TTC549 (cell line): ENCODE measurements around the gene FRMPD1.

Experiments used
- FAIRE-seq: peaks from 2 replicates; lab custom pipeline; 2012; peaks lifted over from hg19 to GRCh38; lab: Jason Lieb, UNC

The FRMPD1 gene

DNA sequence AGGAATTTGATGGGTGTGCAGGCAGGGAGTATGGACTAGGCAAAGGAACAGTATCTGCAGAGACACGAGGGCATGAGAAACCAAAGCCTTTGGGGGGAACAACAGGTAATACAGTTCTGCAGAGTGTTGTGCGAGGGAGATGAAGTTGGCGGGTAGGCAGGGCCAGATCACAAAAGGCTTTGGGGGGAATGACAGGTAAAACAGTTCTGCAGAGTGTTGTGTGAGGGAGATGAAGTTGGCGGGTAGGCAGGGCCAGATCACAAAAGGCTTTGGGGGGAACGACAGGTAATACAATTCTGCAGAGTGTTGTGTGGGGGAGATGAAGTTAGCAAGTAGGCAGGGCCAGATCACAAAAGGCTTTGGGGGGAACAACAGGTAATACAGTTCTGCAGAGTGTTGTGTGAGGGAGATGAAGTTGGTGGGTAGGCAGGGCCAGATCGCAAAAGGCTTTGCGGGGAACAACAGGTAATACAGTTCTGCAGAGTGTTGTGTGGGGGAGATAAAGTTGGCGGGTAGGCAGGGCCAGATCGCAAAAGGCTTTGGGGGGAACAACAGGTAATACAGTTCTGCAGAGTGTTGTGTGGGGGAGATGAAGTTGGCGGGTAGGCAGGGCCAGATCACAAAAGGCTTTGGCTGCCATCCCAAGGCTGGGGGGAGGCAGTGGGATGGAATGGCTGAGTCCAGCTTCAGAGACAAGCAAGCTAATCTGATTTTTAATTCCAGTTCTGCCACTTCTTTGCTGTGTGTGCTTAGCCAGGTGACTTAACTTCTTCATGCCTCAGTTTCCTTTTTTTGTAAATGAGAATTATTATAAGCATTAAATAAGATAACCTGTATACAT lies 33.0 kb downstream of the FRMPD1 start:
- no peak for FAIRE-seq

DNA sequence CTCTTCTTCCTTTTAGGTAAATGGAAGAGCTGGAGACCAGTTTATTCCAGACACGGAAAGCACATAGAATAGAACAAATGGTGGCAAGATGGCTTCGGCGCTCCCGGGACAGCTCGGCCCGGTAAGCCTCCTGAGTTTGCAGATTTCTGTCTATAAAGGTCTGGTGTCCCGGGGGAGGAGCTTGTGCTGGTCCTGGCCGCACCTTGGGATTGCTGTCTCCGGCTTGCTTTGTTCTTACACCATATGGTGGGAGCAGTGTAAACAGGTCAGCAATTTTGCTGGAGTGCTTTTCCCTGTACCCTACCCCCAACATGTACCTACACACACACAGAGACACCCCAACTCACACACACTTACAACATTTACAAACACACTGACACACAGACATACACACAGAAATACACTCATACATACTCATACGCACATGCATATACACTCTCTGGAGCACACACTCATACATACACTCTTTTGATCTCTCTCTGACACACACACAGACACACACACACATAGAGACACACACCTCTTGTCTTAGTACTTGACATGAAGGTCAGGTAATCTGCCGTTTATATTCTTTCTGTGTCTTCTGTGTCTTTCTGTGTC lies 42.0 kb downstream of the FRMPD1 start:
- FAIRE-seq, result no peak

DNA sequence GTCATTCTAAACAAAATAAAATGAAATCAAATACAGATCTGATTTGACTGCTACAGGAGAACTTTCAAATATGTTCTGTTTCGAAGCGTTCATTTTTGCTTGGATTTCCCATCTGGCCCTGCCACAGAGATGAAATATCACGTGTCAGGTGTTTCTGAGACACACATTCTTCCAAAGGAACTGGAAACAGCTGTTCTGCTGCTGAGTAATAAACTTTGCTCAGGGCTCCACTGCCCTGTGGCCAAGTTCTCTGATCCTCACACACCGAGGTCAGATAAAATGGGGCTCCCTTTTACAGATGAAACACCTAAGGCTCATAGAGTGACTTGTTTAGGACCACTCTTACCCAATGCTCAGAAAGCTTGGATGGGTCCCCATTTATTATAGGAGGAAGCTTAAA lies 42.5 kb downstream of the FRMPD1 start:
- no peak for FAIRE-seq

DNA sequence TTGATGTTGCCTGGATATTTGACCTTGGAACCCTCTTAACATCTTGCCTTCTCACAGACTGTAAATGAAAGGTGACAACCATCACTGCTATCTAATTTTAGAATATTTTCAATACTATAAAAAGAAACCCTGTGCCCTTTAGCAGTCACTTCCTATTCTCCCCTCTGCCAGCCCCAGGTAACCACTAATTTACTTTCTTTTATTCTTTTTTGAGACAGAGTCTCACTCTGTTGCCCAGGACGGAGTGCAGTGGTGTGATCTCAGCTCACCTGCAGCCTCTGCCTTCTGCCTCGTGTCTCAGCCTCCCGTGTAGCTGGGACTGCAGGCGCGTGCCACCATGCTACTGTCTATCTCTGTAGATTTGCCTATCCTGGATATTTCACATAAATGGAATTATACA lies 43.6 kb downstream of the FRMPD1 start:
- no peak for FAIRE-seq

DNA sequence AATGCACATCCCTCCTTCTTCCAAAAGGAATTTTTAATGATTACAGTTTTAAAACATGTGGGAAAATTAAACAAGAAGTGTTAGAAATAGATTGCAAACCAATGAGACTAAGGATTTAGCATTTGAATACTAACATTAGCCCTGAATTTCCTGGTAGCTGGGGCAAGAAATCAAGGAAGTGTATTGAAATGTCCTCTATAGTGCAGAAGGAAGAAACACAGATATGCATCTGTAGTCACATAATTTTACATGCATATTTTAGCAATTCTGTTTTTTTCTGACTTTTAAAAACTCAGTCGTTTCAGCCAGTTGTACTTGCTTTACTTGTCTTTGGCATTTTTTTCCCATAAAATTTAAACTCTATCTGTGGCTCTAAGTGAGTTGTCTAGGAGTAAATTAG lies 45.8 kb downstream of the FRMPD1 start:
- no peak for FAIRE-seq

DNA sequence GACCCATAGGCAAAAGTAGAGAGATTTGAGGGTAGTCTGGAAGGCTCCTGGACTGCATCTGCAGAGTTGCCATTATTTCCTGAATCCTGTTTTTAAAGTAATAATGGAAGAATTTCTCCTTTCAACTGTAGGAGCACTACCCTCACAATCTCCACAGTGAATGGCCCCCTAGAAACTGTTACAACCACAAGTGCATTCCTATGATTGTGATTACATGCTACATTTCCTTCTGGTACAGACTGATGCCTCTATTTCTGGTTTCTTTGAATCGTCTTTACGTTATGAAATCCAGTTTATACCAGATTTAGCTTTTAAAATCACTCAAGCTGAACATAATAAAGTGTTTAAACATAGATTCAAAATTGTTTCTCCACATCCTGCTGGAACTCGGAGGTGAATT lies 49.4 kb downstream of the FRMPD1 start:
- no peak for FAIRE-seq

DNA sequence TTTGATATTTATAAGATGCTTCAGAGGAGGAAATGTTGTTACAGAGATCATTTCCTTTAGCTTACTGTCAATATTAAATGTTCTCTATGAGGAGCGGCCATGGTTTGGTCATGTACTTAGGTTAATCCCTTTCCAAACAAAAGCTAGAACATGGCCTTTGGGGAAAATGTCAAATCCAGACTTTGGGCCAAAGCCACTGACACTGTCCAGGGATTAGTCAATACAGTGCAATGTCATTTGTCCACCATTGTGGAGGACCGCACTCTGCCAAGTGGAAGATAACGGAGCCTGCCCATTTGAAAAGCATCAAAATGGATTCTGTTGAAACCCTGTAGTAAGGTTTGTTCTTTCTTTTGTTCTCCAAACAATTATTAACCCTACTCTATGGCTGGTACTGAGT lies 50.1 kb downstream of the FRMPD1 start:
- no peak for FAIRE-seq

DNA sequence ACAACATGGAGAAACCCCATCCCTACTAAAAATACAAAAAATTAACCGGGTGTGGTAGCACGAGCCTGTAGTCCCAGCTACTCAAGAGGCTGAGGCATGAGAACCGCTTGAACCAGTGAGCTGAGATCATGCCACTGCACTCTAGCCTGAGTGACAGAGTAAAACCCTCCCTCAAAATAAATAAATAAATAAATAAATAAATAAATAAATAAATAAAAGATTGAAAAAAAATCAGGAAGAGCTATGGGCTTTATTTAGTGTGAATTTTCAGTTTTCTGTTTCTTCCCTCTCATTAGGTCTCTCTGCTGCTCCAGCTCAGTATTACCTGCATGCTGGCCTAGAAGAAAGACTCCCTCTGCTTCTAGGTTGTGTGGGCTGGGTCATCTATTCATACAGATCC lies 55.0 kb downstream of the FRMPD1 start:
- FAIRE-seq, result no peak

DNA sequence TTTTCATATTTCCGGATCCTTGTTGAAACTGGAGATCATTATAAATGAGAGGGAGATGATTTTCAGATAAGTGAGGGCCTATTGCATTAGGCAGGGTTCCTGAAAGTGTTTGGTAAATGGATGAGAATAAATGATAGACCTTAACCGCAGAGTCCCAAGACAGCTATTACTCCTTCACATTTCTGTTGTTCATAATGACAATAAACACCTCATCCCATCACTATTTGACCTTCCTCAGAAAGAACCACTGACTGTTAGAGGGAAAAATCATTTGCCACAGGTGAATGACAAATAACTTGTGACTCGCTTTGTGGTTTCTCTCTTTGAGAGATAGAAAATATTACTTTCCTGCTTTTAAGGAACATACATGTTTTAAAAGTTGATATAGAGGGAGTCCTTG lies 55.5 kb downstream of the FRMPD1 start:
- no peak for FAIRE-seq

DNA sequence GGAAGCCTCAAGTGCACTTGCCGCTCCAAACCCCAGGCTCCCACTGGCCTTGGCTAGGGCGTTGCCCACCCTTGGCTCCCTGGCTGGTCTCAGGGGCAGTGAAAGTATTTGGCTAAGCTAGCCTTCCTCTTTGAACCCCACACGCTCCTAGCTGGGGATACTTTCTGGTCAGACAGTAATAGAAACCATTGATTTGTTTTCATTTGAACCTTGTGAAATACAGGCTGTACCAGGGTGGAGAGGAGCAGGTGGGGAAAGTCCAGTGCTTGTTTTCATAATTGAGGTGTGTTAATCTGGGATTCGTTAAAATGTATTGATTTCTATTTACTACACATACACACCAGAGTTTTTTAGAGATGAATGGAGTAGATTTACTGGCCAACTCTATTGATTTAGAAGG lies 57.0 kb downstream of the FRMPD1 start:
- FAIRE-seq, result no peak

DNA sequence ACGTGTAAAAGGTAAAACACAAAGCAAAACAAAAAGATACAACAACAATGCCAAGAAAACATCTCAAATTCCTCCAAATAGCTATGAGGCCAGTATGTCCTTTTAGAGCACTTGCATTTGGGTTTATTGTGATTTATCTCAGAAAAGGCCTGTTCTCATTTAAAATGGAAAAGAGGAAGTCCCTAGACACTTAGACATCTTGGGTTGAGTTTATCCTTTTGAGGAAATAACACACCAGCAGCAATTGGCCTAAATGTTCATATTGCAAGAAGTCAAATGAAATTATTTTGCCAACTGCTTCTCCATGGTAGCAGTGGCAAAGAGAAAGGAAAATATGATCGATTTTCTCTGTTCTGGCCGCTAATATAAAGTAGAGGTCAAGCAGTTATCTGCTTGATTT lies 59.3 kb downstream of the FRMPD1 start:
- FAIRE-seq, result no peak

DNA sequence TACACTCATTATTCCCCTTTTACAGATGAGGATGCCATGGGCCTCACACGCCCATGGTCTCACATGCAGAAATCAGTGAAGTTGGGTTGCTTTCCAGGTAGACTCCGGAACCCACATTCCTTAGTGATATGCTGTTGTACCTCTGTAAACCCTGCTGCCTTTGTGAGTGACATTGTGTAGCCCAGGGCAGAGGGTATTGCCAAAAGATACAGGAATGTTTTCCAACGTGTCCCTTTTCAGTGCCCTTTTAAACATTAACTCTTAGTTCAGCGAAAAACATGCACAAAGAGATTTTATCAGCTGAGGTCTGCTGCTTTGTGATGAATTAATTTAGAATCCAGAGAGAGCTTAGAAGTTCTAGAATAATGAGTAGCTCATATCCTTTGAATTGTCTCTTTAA lies 64.5 kb downstream of the FRMPD1 start:
- no peak for FAIRE-seq

DNA sequence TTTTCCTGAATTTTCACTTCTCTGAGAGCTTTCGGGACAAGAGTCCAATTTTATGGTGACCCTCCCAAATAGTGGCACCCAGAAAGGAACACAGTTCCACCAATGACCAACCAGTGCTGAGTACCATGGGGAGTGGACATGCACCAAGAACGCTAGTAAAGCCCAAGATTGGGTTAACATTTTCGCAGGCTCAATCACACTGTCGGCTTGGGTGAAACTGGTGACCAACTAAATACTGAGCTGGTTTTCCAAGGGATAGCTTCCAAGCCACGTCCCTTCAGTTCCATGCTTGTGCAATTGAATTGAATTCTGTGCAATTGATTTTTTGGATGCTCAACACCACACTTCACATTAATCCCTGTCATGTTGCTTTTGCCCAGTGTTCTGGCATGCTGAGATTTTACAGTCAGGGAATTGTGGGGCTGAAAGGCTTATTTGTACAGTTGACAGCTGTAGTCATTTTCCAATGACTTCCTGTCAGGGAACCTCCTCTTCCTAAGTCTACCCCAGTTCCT lies 65.3 kb downstream of the FRMPD1 start:
- FAIRE-seq, result no peak

DNA sequence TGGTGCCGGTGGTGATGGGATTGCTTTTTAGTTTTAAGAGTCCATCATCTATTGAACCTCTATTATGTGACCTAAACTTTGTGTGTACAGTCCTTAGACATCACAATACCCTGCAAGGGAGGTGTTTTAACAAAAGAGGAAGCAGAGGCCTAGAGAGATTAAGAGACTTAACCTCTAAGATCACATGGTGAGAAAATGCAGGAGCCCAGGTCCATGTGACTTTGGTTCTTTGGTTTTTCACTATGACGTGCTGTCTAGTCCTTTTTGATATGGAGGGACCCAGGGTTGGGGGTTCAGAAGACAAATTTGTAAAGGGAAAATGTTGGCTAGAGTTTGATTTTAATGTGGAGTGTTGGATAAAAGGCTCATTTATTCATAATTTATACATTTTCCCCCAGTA lies 68.8 kb downstream of the FRMPD1 start:
- FAIRE-seq, result no peak

DNA sequence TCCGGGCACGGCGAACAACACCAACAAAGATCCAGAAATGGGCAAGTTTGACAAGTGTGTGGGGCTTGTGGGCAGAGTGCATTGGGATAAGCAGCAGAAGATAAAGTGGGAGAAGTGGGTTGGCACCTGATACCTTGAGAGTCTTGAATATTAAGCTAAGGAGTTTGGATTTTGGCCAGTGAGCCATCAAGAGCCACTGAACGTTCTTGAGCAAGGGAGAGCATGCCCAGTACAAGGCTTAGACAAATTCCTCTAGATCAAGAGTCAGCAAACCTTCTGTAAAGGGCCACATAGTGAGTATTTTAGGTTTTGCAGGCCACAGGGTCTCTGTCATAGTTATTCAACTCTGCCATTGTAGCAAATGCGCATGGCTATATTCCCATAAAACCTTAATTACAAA lies 76.3 kb downstream of the FRMPD1 start:
- FAIRE-seq, result no peak

DNA sequence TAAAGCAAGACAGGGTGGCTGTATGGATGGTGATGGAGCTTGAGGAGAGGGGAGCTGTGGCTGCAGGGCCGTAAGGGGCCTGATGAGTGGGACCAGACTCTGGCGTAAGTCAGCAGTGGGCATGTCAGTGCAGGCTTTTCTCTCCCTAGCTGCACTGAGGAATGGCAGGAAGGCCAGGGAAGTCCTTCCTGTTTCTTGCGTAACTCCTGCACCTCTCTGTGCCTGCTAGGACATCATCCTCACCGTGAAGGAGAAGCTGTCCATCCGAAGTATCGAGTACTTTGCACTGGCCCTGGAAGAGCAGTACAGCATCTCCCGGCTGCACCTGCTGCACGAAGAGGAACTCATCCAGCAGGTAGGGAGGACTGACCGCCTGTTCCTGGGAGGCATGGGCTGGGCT lies 78.7 kb downstream of the FRMPD1 start:
- no peak for FAIRE-seq

DNA sequence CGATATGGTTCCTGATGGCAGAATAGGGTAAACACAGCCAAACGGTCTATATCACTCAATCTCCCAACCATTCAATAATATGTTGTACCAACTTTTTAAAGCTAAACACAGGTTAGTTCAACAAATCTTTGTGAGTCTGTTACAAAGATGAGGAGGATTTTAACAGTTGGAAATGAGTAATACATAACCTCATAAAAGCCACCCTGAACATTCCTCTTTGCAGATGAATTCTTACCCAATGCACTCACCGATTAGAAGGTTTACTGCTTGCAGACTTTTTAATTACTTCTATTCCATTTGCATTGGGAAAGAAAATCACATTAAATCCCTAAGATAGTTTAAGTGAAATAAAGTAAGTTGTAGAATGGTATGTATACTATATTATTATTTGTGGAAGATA lies 79.5 kb downstream of the FRMPD1 start:
- no peak for FAIRE-seq

DNA sequence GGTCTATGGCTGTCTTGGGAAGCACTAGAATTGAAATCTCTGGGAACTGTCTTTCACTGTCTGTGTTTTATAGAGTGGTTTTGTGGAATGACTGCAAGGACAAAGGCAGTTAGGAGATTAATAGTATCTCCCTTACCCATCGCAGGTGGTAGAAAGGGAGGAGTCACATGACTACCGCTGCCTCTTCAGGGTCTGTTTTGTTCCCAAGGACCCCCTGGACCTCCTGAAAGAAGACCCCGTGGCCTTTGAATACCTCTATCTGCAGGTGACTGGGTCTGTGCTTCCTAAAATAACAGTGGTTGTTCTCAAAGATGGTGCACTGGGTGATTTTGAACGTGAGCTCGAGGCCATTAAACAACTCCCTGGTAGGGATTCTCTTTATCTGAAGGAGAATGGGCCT lies 80.1 kb downstream of the FRMPD1 start:
- no peak for FAIRE-seq

DNA sequence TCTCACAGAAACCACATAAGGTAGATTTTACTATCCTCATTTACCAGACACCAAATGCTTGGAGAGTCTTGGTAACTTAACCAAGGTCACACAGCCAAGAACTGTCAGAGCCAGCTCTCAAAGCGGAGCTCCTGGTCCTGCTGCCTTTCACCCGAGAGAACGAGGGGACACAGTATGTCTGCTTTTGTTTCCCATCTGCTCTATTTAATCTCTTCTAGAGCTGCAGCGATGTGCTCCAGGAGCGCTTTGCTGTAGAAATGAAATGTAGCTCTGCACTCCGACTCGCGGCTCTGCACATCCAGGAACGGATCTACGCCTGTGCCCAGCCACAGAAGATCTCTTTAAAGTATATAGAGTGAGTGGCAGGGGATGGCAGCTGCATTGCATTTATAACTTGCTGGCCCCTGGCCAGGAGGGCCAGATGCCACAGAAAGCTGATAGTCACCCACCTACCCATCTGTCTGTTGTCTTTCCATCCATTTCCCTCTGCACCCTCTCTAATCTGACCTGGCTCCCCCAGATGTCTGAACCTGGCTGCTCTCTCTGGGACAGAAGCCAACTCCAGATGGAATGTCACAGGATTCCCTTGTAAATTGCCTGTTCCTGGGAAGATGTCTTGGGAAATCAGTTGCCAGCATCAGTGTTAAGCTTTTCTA lies 81.5 kb downstream of the FRMPD1 start:
- FAIRE-seq, result no peak

DNA sequence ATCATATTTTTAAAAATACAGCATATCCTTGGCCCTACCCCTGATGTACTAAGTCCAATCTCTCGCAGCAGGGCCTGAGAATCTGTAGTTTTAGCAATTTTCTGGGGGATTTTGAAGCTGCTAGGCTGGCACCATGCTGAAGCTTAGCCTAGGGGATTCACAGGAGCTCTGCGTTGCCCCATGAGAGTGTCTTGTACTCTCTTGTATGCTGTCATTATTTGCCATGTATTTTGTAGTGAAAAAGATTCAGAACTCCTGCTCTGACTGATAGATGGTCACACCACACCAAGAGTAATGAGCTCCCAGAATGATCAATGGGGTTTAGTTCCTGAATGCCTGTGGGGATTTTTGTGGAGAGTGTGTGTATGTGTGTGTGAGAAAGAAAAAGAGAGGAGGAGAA lies 82.2 kb downstream of the FRMPD1 start:
- no peak for FAIRE-seq

DNA sequence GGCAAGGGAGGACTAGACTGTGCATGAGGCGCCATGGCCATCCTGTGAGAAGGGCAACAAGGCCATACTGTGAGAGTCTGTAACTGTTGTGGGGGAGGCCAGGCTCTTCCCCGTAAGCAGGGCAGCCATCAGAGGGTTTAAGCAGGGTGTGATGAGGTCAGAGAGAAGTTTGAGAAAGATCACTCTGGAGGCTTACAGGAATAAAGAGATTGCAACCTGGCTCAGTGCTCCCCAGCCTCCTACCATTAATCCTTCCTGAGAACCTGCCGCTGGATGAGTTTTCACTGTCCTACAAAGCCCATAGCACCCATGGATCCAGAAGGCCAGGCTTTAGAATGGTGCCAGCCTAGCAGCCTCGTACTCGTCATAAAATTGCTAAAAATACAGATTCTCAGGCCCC lies 88.5 kb downstream of the FRMPD1 start:
- no peak for FAIRE-seq

DNA sequence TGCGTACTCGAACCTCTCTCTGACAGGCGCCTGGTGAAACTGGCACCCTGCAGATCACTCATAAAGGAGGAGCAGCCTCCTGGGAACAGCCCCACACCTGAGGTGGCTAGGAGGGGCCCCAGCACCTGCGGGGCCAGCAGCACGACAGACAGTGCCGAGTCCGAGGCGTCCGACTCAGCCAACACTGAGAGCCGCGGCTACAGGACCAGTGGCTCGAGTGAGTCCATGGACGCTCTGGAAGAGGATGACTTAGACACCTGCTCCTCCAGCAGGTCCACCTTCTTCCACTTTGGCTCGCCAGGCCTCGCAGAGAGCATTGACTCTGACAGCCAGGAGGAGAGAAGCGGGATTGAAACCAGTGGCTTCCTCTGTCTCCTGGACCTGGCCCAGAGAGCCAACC lies 89.4 kb downstream of the FRMPD1 start:
- no peak for FAIRE-seq

DNA sequence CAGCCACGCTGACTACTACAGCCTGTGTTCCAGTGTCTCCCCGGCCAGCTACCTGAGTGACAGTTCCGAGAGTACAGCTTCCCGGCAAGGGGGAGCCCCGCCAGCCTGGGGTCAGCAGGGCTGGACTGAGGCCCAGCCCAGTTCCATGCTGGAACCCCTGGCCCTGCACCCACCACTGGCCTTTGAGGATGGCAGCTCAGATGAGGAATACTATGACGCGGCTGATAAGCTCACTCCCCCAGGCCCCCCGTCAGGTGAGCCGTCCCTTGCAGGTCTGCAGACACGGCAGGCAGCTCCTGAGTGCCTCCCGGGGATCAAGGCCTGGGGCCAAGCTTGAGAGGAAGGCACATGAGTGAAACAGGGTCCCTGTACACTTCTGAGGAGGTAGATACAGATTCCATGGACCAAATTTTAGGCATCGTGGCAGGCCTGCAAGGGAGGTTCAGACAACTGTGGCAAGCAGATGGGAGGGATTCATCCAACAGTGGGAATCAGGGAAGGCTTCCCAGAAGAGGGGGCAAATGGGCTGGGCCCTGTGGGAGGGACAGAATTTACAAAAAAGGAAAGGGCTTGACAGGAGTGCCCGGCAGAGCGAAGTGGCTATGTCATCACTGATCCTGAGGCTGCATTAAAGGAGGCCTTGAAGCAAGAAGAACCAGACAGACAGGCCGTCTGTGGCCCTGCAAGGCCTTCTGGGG lies 90.0 kb downstream of the FRMPD1 start:
- no peak for FAIRE-seq
